GM18505 (cell line): ENCODE data around the gene RAP1GAP2.

Source experiments
- ATAC-seq: cut with Tn5 transposase; IDR thresholded peaks from one replicate; pipeline ENCODE4 v1.9.1; 2021; ENCODE audit not compliant: unreplicated experiment
- POLR2A ChIP-seq: IDR thresholded peaks from 4 replicates; pipeline ENCODE4 v1.6.1; 2011; ENCODE audit warnings: borderline replicate concordance; ENCODE audit not compliant: insufficient read depth, insufficient read length; ENCODE audit errors: extremely low read depth

Gene RAP1GAP2

DNA sequence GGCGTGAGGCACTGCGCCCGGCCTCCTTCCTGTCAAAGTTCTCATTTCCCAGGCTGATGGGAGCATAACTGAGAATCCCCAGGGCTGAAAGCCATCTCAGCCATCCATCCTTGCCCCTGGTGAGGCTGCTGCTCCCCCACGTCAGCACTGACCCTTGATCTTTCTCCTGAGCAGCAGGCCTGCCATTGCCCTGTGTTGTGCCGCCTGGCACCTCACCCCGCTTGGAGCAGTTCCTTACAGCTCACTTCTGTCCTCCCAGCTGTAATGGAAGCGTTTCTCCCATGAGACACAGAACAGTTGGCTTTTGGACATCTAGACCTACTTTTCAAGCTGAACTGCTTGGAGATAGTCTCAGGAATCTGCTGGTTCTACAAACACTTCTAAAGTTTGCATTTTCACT is 215.7 kb downstream of the RAP1GAP2 start:
- ATAC-seq, result no peak
- no peak for TF ChIP-seq POLR2A

GRCh38 chr17:3012926-3013581 is 216.8 kb downstream of the RAP1GAP2 start:
- TF ChIP-seq POLR2A, result no peak
- no peak for ATAC-seq

- ATAC-seq, result no peak
- TF ChIP-seq POLR2A, result no peak
Observed at GRCh38 chr17:3015890-3016289, 219.7 kb downstream of the RAP1GAP2 start.

DNA sequence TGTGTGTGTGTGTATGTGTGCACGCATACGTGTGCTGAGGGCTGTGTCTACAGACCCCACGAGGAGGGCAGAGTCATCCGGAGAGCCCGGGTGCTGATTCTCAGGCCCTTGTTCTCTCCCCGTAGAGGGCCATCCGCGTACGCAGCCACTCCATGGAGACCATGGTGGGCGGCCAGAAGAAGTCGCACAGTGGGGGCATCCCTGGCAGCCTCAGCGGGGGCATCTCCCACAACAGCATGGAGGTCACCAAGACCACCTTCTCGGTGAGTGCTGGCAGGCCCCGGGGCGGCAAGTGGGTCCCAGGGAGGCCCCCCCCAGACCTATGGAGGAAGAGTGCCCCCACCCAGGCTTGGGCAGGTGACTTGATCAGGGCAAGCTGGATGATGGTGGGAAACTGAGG is 221.7 kb downstream of the RAP1GAP2 start:
- no peak for ATAC-seq
- no peak for TF ChIP-seq POLR2A

DNA sequence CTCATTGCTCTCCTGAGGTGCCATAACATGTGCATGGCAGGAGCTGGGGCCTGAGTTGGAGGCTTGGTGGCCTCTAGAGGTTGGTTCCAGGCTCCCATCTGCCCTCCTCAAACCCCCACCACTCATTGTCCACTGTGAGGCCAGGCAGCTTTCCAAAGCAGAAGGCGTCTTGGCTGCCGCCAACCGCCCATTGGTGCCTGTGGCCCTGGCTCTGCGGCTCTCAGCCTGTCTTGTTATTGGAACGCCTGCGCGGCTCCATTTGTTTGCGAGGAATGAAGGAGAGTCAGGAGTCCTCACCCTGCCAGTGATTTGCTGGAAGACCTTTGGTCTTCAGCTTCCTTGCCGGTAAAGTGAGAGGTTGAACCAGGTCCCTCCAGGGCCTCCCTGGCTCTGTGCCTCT is 223.5 kb downstream of the RAP1GAP2 start:
- ATAC-seq, result no peak
- no peak for TF ChIP-seq POLR2A

GRCh38 chr17:3020381-3020780 is 224.1 kb downstream of the RAP1GAP2 start:
- no peak for TF ChIP-seq POLR2A
- no peak for ATAC-seq

- no peak for ATAC-seq
- no peak for TF ChIP-seq POLR2A
Observed at GRCh38 chr17:3022197-3022596, 226.0 kb downstream of the RAP1GAP2 start.

DNA sequence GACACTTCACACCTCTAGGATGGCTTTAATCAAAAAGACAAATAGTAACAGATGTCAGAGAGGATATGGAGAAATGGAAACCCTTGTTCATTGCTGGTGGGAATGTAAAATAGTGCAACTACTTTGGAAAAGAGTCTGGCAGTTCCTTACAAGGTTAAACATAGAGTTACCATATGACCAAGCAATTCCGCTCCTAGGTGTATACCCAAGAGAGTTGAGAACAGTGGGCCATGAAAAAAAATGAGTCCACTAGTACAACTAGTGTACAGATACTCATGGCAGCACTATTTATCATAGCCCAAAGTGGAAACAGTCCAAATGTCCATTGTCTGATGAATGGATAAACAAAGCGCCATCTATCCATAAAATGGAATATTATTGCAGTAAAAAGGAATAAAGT is 228.1 kb downstream of the RAP1GAP2 start:
- no peak for ATAC-seq
- no peak for TF ChIP-seq POLR2A

- TF ChIP-seq POLR2A, result no peak
- no peak for ATAC-seq
Observed at GRCh38 chr17:3025421-3026124, 229.3 kb downstream of the RAP1GAP2 start.

DNA sequence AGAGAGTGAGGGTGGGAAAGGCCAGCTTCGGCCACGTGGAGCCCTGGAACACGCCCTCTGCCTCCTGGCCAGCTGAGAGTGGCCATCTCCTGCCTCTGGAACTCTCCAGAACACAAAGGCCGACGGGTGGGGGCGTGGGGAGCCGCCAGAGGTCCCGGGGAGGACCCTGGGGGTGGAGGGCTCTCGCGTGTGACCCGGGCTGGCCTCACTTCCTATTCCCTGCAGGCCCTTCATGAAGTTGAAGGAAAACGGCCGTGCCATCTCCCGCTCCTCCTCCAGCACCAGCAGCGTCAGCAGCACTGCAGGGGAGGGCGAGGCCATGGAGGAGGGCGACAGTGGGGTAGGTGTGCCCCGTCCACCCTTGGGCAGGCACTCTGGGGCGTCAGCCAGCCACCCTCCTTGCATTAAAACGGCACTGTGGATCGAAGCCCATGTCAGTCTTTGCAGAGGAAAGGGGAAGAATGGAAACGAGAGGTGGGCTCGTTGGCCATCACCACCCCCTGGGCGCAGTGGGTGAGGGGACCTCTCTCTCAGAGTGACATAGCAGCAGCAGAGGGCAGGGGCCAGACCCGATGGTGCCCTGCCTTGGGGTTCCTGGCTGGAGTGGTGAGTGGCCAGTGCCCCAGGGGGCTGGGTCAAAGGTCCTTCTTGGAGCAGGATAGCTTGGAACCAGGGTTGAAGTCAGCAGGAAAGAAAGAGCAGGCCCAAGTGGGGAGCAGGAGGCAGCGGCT is 230.1 kb downstream of the RAP1GAP2 start:
- TF ChIP-seq POLR2A, result no peak
- ATAC-seq, result no peak

- no peak for TF ChIP-seq POLR2A
- ATAC-seq, result no peak
Observed at GRCh38 chr17:3026856-3027751, 230.9 kb downstream of the RAP1GAP2 start.

DNA sequence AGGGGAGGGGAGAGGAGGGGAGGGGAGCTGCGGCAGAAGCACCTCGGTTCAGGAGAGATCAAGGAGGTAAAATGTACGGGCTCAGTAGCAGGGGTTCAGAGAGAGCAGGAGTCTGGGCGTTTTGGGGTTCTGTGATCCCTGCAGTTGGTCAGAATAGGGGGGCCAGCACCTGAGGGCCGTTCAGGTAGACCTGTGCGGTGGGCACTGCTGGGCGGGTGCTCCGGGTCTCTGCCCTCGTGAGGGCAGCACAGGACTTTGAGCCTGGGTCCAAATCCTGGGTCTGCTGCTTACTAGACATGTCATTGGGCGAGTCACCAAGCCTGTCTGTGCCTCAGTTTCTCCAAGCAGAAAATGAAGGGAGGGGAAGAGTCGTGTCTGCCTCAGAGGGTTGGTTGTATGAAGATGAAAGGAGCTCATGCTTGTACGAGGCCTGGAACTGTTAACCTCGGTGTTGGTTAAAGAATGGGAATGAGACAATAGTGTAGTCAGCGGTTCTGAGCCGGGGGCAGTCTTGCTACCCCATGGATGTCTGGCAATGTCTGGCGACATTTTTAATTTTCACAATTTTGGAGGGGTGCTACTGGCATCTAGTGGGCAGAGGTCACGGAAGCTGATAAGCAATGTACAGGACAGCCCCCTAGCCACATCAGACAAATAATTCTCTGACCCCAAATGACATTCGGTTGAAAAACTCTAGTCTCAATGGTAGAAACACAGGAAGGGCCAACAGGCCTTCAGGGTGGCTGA is 231.7 kb downstream of the RAP1GAP2 start:
- TF ChIP-seq POLR2A, result no peak
- no peak for ATAC-seq
